Tibial nerve (tissue), 3 donors: ENCODE results near the gene CPB1.

Source experiments
- POLR2A ChIP-seq, 2 donors: fragments of 450-650 bp; IDR thresholded peaks; one replicate each; pipeline ENCODE4 v1.6.1; 2017; ENCODE audit warnings: antibody characterized with exemption in 2 of 2, mild to moderate bottlenecking in 2 of 2, moderate library complexity in 2 of 2
- TF ChIP-seq, protein P1 (sequence below), 5 experiments: fragments of 200-600 bp in 3 of 5; fragments of 450-650 bp in 2 of 5; sonication (generic) in 3 of 5; IDR thresholded peaks; one replicate each; pipeline ENCODE4 v1.5.1; 2016 to 2019; ENCODE audit warnings: antibody characterized with exemption in 5 of 5, mild to moderate bottlenecking in 3 of 5, moderate library complexity in 2 of 5

DNA sequence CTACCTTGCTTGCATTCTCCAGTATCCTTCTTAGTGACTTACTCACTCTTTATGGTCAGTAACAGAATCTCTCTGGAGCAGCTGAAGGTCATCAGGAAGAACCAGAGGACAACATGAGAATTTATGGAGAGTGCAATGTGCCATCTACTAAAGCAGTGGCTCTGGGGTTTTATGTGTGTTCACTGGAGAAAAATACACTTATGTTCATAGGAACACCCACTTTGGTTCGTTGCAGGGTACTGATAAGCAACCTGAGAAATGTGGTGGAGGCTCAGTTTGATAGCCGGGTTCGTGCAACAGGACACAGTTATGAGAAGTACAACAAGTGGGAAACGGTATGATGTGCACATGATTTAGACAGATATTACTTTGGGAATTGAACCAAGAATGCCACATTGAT lies 12.8 kb downstream of the CPB1 start:
- TF ChIP-seq, protein P1, sequence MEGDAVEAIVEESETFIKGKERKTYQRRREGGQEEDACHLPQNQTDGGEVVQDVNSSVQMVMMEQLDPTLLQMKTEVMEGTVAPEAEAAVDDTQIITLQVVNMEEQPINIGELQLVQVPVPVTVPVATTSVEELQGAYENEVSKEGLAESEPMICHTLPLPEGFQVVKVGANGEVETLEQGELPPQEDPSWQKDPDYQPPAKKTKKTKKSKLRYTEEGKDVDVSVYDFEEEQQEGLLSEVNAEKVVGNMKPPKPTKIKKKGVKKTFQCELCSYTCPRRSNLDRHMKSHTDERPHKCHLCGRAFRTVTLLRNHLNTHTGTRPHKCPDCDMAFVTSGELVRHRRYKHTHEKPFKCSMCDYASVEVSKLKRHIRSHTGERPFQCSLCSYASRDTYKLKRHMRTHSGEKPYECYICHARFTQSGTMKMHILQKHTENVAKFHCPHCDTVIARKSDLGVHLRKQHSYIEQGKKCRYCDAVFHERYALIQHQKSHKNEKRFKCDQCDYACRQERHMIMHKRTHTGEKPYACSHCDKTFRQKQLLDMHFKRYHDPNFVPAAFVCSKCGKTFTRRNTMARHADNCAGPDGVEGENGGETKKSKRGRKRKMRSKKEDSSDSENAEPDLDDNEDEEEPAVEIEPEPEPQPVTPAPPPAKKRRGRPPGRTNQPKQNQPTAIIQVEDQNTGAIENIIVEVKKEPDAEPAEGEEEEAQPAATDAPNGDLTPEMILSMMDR (IDR thresholded peaks at IDR 0.05) = no peak
- TF ChIP-seq POLR2A (IDR thresholded peaks at IDR 0.05) = no peak
